ENCODE results near the gene TMTC2.
"Not testable (repeated sequence)": the region's sequence is repeated elsewhere in the genome, so short reads cannot be mapped to it uniquely, and the experiment has no call there.

Gene TMTC2

GRCh38 chr12:83093426-83093825 lies 406.7 kb downstream of the TMTC2 start:
- FAIRE-seq, result no peak

- no peak for FAIRE-seq
Measured at GRCh38 chr12:83097643-83098342, 411.1 kb downstream of the TMTC2 start.

- no peak for FAIRE-seq
Measured at GRCh38 chr12:83099436-83099835, 412.7 kb downstream of the TMTC2 start.

GRCh38 chr12:83102499-83102898 lies 415.8 kb downstream of the TMTC2 start:
- no peak for FAIRE-seq

GRCh38 chr12:83106873-83107272 lies 420.2 kb downstream of the TMTC2 start:
- FAIRE-seq, result no peak

GRCh38 chr12:83110424-83110823 lies 423.7 kb downstream of the TMTC2 start:
- FAIRE-seq, result no peak

- no peak for FAIRE-seq
Measured at GRCh38 chr12:83113945-83114344, 427.2 kb downstream of the TMTC2 start.

GRCh38 chr12:83114966-83115365 lies 428.3 kb downstream of the TMTC2 start:
- no peak for FAIRE-seq

GRCh38 chr12:83117926-83118325 lies 431.2 kb downstream of the TMTC2 start:
- FAIRE-seq, result not testable (repeated sequence)

GRCh38 chr12:83121897-83122622 lies 435.4 kb downstream of the TMTC2 start:
- no peak for FAIRE-seq

- FAIRE-seq, result no peak
Measured at GRCh38 chr12:83122623-83122934, 435.9 kb downstream of the TMTC2 start.

- no peak for FAIRE-seq
Measured at GRCh38 chr12:83123039-83123438, 436.3 kb downstream of the TMTC2 start.

GRCh38 chr12:83128540-83128939 lies 441.8 kb downstream of the TMTC2 start:
- FAIRE-seq, result no peak

GRCh38 chr12:83130178-83130577 lies 443.5 kb downstream of the TMTC2 start:
- FAIRE-seq, result no peak

- FAIRE-seq, result no peak
Measured at GRCh38 chr12:83132360-83132759, 445.7 kb downstream of the TMTC2 start.

- no peak for FAIRE-seq
Measured at GRCh38 chr12:83136411-83136810, 449.7 kb downstream of the TMTC2 start.

GRCh38 chr12:83140135-83140534 lies 453.4 kb downstream of the TMTC2 start:
- no peak for FAIRE-seq

- no peak for FAIRE-seq
Measured at GRCh38 chr12:83141460-83141994, 454.8 kb downstream of the TMTC2 start.

- no peak for FAIRE-seq
Measured at GRCh38 chr12:83142914-83143313, 456.2 kb downstream of the TMTC2 start.

GRCh38 chr12:83143950-83144349 lies 457.2 kb downstream of the TMTC2 start:
- no peak for FAIRE-seq

- FAIRE-seq, result no peak
Measured at GRCh38 chr12:83145325-83145840, 458.7 kb downstream of the TMTC2 start.

GRCh38 chr12:83147341-83147740 lies 460.6 kb downstream of the TMTC2 start:
- FAIRE-seq, result no peak

- no peak for FAIRE-seq
Measured at GRCh38 chr12:83149987-83150386, 463.3 kb downstream of the TMTC2 start.

Data from G401.6 (cell line).